Measurements from ENCODE around the gene TPSAB1.

DNA sequence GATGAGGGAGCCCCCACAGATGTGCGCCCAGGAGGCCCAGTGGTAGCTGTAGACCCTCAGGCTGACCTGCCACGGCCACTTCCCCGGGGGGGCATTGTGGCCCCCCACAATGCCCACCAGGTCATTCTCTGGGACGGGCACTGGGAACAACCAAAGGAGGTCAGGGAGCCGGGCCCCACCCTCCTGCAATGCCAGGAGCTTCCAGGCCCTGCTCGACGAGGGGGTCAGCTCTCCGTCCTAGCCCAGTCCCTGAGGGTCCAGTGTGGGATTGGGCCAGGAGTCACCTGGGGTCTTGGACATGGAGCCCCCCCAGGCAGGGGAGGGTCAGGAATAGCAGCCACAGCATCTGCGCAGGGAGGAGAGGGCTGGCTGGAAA lies 22.3 kb downstream of the TPSAB1 start:
- TF ChIP-seq CTCF (IDR thresholded peaks at IDR 0.05) = no peak
- no peak for TF ChIP-seq POLR2A (IDR thresholded peaks at IDR 0.05)
- TF ChIP-seq POLR2AphosphoS5 (IDR thresholded peaks at IDR 0.05) = no peak

All from upper lobe of left lung (tissue), 4 donors.